ENCODE results near the gene PPP4R1. TPM values are rescaled to one million over a fixed set of nuclear protein-coding genes. Genes with fewer than 3 reads are reported as not detected.

Gene PPP4R1, protein sequence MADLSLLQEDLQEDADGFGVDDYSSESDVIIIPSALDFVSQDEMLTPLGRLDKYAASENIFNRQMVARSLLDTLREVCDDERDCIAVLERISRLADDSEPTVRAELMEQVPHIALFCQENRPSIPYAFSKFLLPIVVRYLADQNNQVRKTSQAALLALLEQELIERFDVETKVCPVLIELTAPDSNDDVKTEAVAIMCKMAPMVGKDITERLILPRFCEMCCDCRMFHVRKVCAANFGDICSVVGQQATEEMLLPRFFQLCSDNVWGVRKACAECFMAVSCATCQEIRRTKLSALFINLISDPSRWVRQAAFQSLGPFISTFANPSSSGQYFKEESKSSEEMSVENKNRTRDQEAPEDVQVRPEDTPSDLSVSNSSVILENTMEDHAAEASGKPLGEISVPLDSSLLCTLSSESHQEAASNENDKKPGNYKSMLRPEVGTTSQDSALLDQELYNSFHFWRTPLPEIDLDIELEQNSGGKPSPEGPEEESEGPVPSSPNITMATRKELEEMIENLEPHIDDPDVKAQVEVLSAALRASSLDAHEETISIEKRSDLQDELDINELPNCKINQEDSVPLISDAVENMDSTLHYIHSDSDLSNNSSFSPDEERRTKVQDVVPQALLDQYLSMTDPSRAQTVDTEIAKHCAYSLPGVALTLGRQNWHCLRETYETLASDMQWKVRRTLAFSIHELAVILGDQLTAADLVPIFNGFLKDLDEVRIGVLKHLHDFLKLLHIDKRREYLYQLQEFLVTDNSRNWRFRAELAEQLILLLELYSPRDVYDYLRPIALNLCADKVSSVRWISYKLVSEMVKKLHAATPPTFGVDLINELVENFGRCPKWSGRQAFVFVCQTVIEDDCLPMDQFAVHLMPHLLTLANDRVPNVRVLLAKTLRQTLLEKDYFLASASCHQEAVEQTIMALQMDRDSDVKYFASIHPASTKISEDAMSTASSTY
- 60.8 and 83.3 TPM in 2 replicates for total RNA-seq

DNA sequence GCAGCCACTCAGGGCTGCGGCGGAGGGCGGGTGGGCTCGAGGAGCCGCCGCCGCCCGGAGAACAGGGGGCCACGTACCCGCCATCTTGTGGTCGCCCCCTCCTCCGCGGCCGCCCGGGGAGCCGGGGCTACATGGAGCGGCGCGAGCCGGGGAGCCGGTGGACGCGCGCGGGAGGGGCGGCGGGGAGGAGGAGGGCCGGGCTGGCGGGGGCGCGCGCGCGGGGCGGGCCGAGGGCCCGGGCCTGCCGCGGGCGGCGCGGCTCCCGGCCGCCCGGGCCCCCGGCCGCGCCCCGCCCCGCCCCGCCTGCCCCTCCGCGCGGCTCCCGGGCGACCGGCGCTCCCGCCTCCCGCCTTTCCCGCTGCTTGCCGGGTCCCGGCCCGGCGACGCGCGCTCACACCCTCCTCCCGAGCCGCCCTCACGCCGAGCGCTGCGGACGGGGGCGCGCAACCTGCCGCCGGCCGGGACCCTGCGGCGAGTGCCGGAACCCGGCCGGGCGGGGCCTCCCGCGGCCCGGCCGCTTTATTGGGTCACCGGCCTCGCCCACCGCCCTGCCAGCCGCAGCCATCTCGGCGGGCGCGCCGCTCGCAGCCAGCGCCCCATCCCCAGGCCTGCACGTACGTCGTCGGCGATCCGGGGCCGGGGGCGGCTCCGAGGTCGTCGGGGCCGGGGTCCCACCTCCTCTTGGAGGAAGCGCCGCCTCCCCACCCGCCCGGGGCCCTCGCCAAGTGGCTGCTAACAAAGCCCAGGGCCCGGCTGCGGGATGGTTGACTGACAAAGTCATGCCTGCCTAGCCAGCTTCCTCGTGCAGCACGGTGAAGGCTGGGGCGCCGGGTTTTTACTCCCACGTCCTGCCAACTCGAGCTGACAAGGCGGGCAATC, at the start of gene PPP4R1:
PPP4R1 (minus strand) TSS at position 159 of the 879 bp plus-strand sequence; CDS start at position 84, 75 bp downstream.

Other genes starting within 250 kb of the PPP4R1 start
- gene RALBP1, start 139.0 kb downstream of the PPP4R1 start, total RNA-seq = 40.4 and 49.2 TPM in 2 replicates
- gene RAB31, start 93.7 kb upstream of the PPP4R1 start, total RNA-seq = 40.4 and 74.2 TPM in 2 replicates

Data from cardiac atrium fibroblast (primary cell).